AG08396 (cell line): ENCODE data around the gene ABT1.

Source experiments
- DNase-seq: peaks from one replicate; pipeline ENCODE4 v3.0.0; 2012; ENCODE audit warnings: low spot score, mixed read lengths

ABT1 gene

GRCh38 chr6:26575494-26575939, 21.2 kb upstream of the ABT1 start:
- DNase-seq: no peak

- no peak for DNase-seq
Measured at GRCh38 chr6:26576407-26576843, 20.3 kb upstream of the ABT1 start.

- no peak for DNase-seq
Measured at GRCh38 chr6:26576929-26577719, 19.6 kb upstream of the ABT1 start.

GRCh38 chr6:26577720-26578072, 19.1 kb upstream of the ABT1 start:
- no peak for DNase-seq

- DNase-seq: no peak
Measured at GRCh38 chr6:26578279-26578678, 18.5 kb upstream of the ABT1 start.

GRCh38 chr6:26578741-26579140, 18.0 kb upstream of the ABT1 start:
- DNase-seq: no peak

GRCh38 chr6:26581164-26581915, 15.4 kb upstream of the ABT1 start:
- DNase-seq: no peak

GRCh38 chr6:26588965-26589364, 7.8 kb upstream of the ABT1 start:
- DNase-seq: no peak

- DNase-seq: no peak
Measured at GRCh38 chr6:26592649-26593048, 4.1 kb upstream of the ABT1 start.

GRCh38 chr6:26593278-26594130, 3.2 kb upstream of the ABT1 start:
- DNase-seq: no peak

GRCh38 chr6:26594131-26594498, 2.6 kb upstream of the ABT1 start:
- DNase-seq: no peak

- DNase-seq: no peak
Measured at GRCh38 chr6:26594730-26595632, 1.8 kb upstream of the ABT1 start.

GRCh38 chr6:26595669-26596269, 984 bp upstream of the ABT1 start:
- DNase-seq: peak; percentile 75

GRCh38 chr6:26597389-26597766, 625 bp downstream of the ABT1 start:
- DNase-seq: no peak

GRCh38 chr6:26597821-26598220, 1.1 kb downstream of the ABT1 start:
- no peak for DNase-seq

- no peak for DNase-seq
Measured at GRCh38 chr6:26598267-26598666, 1.5 kb downstream of the ABT1 start.

- DNase-seq: no peak
Measured at GRCh38 chr6:26599134-26599533, 2.4 kb downstream of the ABT1 start.

- no peak for DNase-seq
Measured at GRCh38 chr6:26599591-26599990, 2.8 kb downstream of the ABT1 start.

GRCh38 chr6:26600759-26601158, 4.0 kb downstream of the ABT1 start:
- no peak for DNase-seq

GRCh38 chr6:26602262-26602661, 5.5 kb downstream of the ABT1 start:
- no peak for DNase-seq

- DNase-seq: no peak
Measured at GRCh38 chr6:26604026-26604425, 7.3 kb downstream of the ABT1 start.
